HepG2 (cell line): ENCODE data around the gene TBL3. TPM values are rescaled to one million over a fixed set of nuclear protein-coding genes. Genes with fewer than 3 reads are reported as not detected.

Source experiments
- ATAC-seq: fragments of 200-7000 bp; cut with Tn5 transposase; 3 replicates; pipeline ENCODE4 v1.9.1; 2020; ENCODE audit warnings: mild to moderate bottlenecking, moderate library complexity
- BruUV-seq: library from RNA; stranded (reverse); fragments of 400-500 nt; replicated peaks from 2 replicates; lab custom pipeline; 2021; lab: Mats Ljungman, UMichigan
- CTCF ChIA-PET: fragments of 300-600 bp; formaldehyde crosslinking; extraction: SDS; loops from one replicate; lab custom pipeline; 2021; ENCODE audit warnings: low total read pairs, inconsistent platforms, low intra/inter-chr PET ratio; lab: Yijun Ruan, JAX
- POLR2A ChIA-PET: fragments of 350-600 bp; sonication (Branson Sonifier 250); formaldehyde crosslinking; loops from one replicate; lab custom pipeline; 2020; ENCODE audit warnings: antibody characterized with exemption, inconsistent platforms; lab: Yijun Ruan, JAX
- DNase-seq: peaks from one replicate; pipeline ENCODE4 v3.0.0-alpha.2; 2015; ENCODE audit warnings: low spot score
- FAIRE-seq: peaks from 3 replicates; lab custom pipeline; 2011; peaks lifted over from hg19 to GRCh38; lab: Jason Lieb, UNC
- H2AFZ ChIP-seq: one replicate; pipeline ENCODE4 v1.6.1; 2011; ENCODE audit warnings: low read length, inconsistent platforms
- H3K27ac ChIP-seq: fragments of 300-600 bp; 3 replicates; pipeline ENCODE4 v1.8.0; 2011; ENCODE audit warnings: mixed run types, mild to moderate bottlenecking, mixed read lengths, low read length, inconsistent platforms; ENCODE audit not compliant: insufficient read depth; ENCODE audit errors: extremely low read length
- H3K27me3 ChIP-seq, 2 experiments: fragments of 200-600 bp in 1 of 2; 2 replicates in 1 of 2; 3 replicates in 1 of 2; pipeline versions ENCODE4 v1.6.0 to v1.8.0; 2011; ENCODE audit warnings: low read length in 2 of 2, mild to moderate bottlenecking in 2 of 2, moderate library complexity in 2 of 2, inconsistent platforms in 1 of 2; ENCODE audit not compliant: insufficient read depth in 2 of 2, control insufficient read depth in 1 of 2
- H3K36me3 ChIP-seq, 2 experiments: fragments of 200-600 bp in 1 of 2; replicated peaks in 1 of 2; 2 replicates in 1 of 2; 3 replicates in 1 of 2; pipeline versions ENCODE4 v1.5.1 to v1.8.0; 2011; ENCODE audit warnings: low read length in 2 of 2, inconsistent platforms in 1 of 2; ENCODE audit not compliant: insufficient read depth in 2 of 2, control insufficient read depth in 1 of 2
- H3K4me1 ChIP-seq: 2 replicates; pipeline ENCODE4 v1.5.1; 2012; ENCODE audit warnings: low read length, inconsistent platforms; ENCODE audit not compliant: insufficient read depth
- H3K4me2 ChIP-seq: 2 replicates; pipeline ENCODE4 v1.6.0; 2011; ENCODE audit warnings: low read depth, low read length, inconsistent platforms
- H3K4me3 ChIP-seq, 3 experiments: fragments of 200-600 bp in 1 of 3; sonication (generic), shearing (Covaris generic) in 1 of 3; replicated peaks in 1 of 3; 2 replicates each; pipeline ENCODE4 v1.5.1; 2011 to 2016; ENCODE audit warnings: low read length in 3 of 3, inconsistent platforms in 2 of 3, low read depth in 2 of 3, mild to moderate bottlenecking in 2 of 3, control low read depth in 1 of 3, mixed read lengths in 1 of 3; ENCODE audit not compliant: insufficient read depth in 1 of 3
- H3K79me2 ChIP-seq: one replicate; pipeline ENCODE4 v1.6.1; 2011; ENCODE audit warnings: low read length, inconsistent platforms; ENCODE audit not compliant: insufficient read depth
- H3K9ac ChIP-seq: 2 replicates; pipeline ENCODE4 v1.6.0; 2011; ENCODE audit warnings: mild to moderate bottlenecking, low read depth, low read length, inconsistent platforms; ENCODE audit not compliant: insufficient read depth
- H3K9me3 ChIP-seq: 2 replicates; pipeline ENCODE4 v1.5.1; 2012; ENCODE audit warnings: mild to moderate bottlenecking, low read length
- H4K20me1 ChIP-seq: 2 replicates; pipeline ENCODE4 v1.6.0; 2011; ENCODE audit warnings: inconsistent platforms, mild to moderate bottlenecking, low read length, moderate library complexity; ENCODE audit not compliant: insufficient read depth
- HNRNPL ChIP-seq: fragments of 200-400 bp; formaldehyde crosslinking; IDR thresholded peaks from 2 replicates; pipeline ENCODE4 v1.6.1; 2017; ENCODE audit warnings: mild to moderate bottlenecking, low read depth, low read length
- HOXD1 ChIP-seq: sonication (generic); formaldehyde crosslinking; IDR thresholded peaks from 2 replicates; pipeline ENCODE4 v1.5.0; 2020; ENCODE audit warnings: missing genetic modification reagents
- KAT7 ChIP-seq: IDR thresholded peaks from 2 replicates; pipeline ENCODE4 v1.6.1; 2018; ENCODE audit warnings: borderline replicate concordance, missing compliant biosample characterization
- MXD1 ChIP-seq: sonication (generic); formaldehyde crosslinking; IDR thresholded peaks from 2 replicates; pipeline ENCODE4 v1.4.0; 2020; ENCODE audit warnings: mild to moderate bottlenecking, missing genetic modification reagents
- PATZ1 ChIP-seq: sonication (generic); formaldehyde crosslinking; IDR thresholded peaks from 2 replicates; pipeline ENCODE4 v1.4.0; 2020; ENCODE audit warnings: missing genetic modification reagents
- SAP130 ChIP-seq: IDR thresholded peaks from 2 replicates; pipeline ENCODE4 v1.6.1; 2016; ENCODE audit warnings: low read depth
- ZBTB38 ChIP-seq: sonication (generic); formaldehyde crosslinking; IDR thresholded peaks from 2 replicates; pipeline ENCODE4 v1.5.1; 2020; ENCODE audit warnings: mild to moderate bottlenecking, missing genetic modification reagents
- ZBTB7B ChIP-seq: sonication (generic); formaldehyde crosslinking; IDR thresholded peaks from 2 replicates; pipeline ENCODE4 v1.4.0; 2020; ENCODE audit warnings: missing genetic modification reagents
- ZIK1 ChIP-seq: sonication (generic); formaldehyde crosslinking; IDR thresholded peaks from 2 replicates; pipeline ENCODE4 v1.5.0; 2020; ENCODE audit warnings: mild to moderate bottlenecking, low read depth, missing genetic modification reagents, borderline replicate concordance
- ZNF354B ChIP-seq: sonication (generic); formaldehyde crosslinking; IDR thresholded peaks from 2 replicates; pipeline ENCODE4 v1.8.0; 2022; ENCODE audit warnings: mild to moderate bottlenecking, missing genetic modification reagents
- WGBS: methylation state at CpG from one replicate; pipeline ENCODE4 v1.1.6; 2017; ENCODE audit warnings: low lambda C conversion rate; 5-methylcytosine and 5-hydroxymethylcytosine counted together
- in situ Hi-C: cut with HindIII; loops from 2 replicates; pipeline ENCODE4 v1.10.0; 2017; ENCODE audit warnings: low pct_unique_long_range_greater_than_20kb; ENCODE audit not compliant: extremely low pct_ligation_motif_present
- intact Hi-C: fragments of 100-400 bp; cut with micrococcal nuclease; formaldehyde crosslinking; loops from one replicate; pipeline ENCODE4 v1.10.0; 2022; ENCODE audit not compliant: unreplicated experiment
- polyA plus RNA-seq, 8 experiments: library from polyadenylated mRNA; depleted of rRNA in 3 of 8; stranded (reverse) in 7 of 8; unstranded in 1 of 8; fragments of >200 nt; fragmentation: Illumina TruSeq in 4 of 8; extraction: Trizol in 4 of 8; gene quantifications; 2 replicates each; pipeline versions ENCODE4 v1.2.1 to v1.2.3, GENCODE V29; 2011 to 2016; ENCODE audit warnings: low read depth in 4 of 8, missing spikeins in 1 of 8, mixed read lengths in 1 of 8; ENCODE audit not compliant: insufficient read depth in 1 of 8
- total RNA-seq, 5 experiments: library from RNA; depleted of rRNA; stranded (reverse); fragments of >200 nt; fragmentation: Illumina TruSeq; extraction: Trizol; gene quantifications; 2 replicates each; pipeline ENCODE4 v1.2.3, GENCODE V29; 2016; ENCODE audit warnings: low read depth in 1 of 5
- TF ChIP-seq, protein P1 (sequence below): sonication (generic); formaldehyde crosslinking; IDR thresholded peaks from 2 replicates; pipeline ENCODE4 v1.5.1; 2020; ENCODE audit warnings: mild to moderate bottlenecking, missing genetic modification reagents, moderate library complexity

TBL3 gene
- total and polyA plus RNA-seq, 2 of the 13 experiments (the other 11 are each of a cell fraction or from before 2014, with no cell fraction given): 16.8 to 38.0 TPM

DNA sequence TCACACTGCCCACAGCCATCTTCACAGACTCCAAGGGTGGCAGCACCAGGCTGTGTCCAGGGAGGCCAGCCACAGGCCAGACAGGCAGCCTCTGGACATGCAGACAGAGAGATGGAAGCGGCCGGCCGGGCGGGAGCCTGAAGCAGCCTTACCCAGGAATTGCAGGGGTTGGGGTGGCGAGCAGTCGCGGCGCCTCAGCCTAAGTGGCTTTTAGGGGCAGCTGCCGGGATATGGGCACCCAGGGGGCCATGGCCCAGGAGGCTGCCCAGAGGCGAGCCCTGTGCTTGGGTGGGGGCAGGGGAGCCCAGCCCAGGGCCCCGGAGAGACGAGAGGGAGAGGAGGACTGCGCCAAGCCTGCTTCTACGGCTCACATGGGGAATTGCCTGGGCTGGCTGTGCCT is 53.4 kb downstream of the TBL3 start:
- intact Hi-C loops: no loop called here

More for the DNA sequence above, 53.4 kb downstream of the TBL3 start:
- Histone ChIP-seq H4K20me1 (0 out of 2 replicates have a peak, but pooled peaks cover 7% of the 10 kb centered on the region), H3K4me1 (peaks cover 64% of the 10 kb centered on the region), H2AFZ (no peak overlapping the region), H3K4me3 (peak overlapping the region; percentile 45 to 79 (median 58); a peak in 5 of 6 replicates), H3K9me3 (no peaks in the 10 kb centered on the region), H3K4me2 (peak overlapping the region; percentile 81), H3K36me3 (no peaks in the 10 kb centered on the region), H3K79me2 (peaks cover 3% of the 10 kb centered on the region), H3K9ac (peak overlapping the region; percentile 60; the same call in 1 of the 2 replicates), H3K27me3 (peaks cover 1 to 15% of the 10 kb centered on the region in 2 experiments; a peak in 2 of 5 replicates), H3K27ac (no peak overlapping the region)
- BruUV-seq: no TSS peak
- CTCF ChIA-PET: no interaction called here
- FAIRE-seq (no peak), ATAC-seq (peak; percentile 38), DNase-seq (no peak)
- POLR2A ChIA-PET: interaction anchor here (1.0 to 6.2 kb wide), 5 partner anchors 9 to 130 kb away, joined by 3 to 62 read pairs (median 6); partner anchors contain the start of genes NTHL1, TRAF7 and TSC2
- TF ChIP-seq ZIK1 (no peak), ZBTB7B (CRISPR knock-in tag) (peak; percentile 25; the same call in 1 of the 2 replicates), ZBTB38 (0 out of 2 replicates have a peak, but pooled peaks have one; percentile 4), HNRNPL (peak; percentile 38; the same call in 1 of the 2 replicates), MXD1 (CRISPR knock-in tag) (peak; percentile 32; the same call in 1 of the 2 replicates), ZNF354B (CRISPR knock-in tag) (no peak), PATZ1 (CRISPR knock-in tag) (0 out of 2 replicates have a peak, but pooled peaks have one; percentile 32), KAT7 (CRISPR knock-in tag) (0 out of 2 replicates have a peak, but pooled peaks have one; percentile 31), HOXD1 (no peak), SAP130 (CRISPR knock-in tag) (peak; percentile 11; the same call in 1 of the 2 replicates)
- TF ChIP-seq, protein P1, sequence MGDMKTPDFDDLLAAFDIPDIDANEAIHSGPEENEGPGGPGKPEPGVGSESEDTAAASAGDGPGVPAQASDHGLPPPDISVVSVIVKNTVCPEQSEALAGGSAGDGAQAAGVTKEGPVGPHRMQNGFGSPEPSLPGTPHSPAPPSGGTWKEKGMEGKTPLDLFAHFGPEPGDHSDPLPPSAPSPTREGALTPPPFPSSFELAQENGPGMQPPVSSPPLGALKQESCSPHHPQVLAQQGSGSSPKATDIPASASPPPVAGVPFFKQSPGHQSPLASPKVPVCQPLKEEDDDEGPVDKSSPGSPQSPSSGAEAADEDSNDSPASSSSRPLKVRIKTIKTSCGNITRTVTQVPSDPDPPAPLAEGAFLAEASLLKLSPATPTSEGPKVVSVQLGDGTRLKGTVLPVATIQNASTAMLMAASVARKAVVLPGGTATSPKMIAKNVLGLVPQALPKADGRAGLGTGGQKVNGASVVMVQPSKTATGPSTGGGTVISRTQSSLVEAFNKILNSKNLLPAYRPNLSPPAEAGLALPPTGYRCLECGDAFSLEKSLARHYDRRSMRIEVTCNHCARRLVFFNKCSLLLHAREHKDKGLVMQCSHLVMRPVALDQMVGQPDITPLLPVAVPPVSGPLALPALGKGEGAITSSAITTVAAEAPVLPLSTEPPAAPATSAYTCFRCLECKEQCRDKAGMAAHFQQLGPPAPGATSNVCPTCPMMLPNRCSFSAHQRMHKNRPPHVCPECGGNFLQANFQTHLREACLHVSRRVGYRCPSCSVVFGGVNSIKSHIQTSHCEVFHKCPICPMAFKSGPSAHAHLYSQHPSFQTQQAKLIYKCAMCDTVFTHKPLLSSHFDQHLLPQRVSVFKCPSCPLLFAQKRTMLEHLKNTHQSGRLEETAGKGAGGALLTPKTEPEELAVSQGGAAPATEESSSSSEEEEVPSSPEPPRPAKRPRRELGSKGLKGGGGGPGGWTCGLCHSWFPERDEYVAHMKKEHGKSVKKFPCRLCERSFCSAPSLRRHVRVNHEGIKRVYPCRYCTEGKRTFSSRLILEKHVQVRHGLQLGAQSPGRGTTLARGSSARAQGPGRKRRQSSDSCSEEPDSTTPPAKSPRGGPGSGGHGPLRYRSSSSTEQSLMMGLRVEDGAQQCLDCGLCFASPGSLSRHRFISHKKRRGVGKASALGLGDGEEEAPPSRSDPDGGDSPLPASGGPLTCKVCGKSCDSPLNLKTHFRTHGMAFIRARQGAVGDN (CRISPR knock-in tag): peak; percentile 48
- in situ Hi-C loops: no loop called here
- 29% methylated on average over 4 of the region's 14 CpGs for WGBS
